IPS-18c (cell line): ENCODE results near the gene NPM1.
"Not testable (repeated sequence)": the region's sequence is repeated elsewhere in the genome, so short reads cannot be mapped to it uniquely, and the experiment has no call there.

Experiments
- H3K4me3 ChIP-seq: 2 replicates; pipeline ENCODE4 v1.7.0; 2013; ENCODE audit warnings: low read depth, mild to moderate bottlenecking, low read length, moderate library complexity; ENCODE audit not compliant: insufficient read depth
- H3K9me3 ChIP-seq: one replicate; pipeline ENCODE4 v1.6.1; 2013; ENCODE audit warnings: mild to moderate bottlenecking, low read length, moderate library complexity; ENCODE audit not compliant: control insufficient read depth, insufficient read depth

The NPM1 gene

DNA sequence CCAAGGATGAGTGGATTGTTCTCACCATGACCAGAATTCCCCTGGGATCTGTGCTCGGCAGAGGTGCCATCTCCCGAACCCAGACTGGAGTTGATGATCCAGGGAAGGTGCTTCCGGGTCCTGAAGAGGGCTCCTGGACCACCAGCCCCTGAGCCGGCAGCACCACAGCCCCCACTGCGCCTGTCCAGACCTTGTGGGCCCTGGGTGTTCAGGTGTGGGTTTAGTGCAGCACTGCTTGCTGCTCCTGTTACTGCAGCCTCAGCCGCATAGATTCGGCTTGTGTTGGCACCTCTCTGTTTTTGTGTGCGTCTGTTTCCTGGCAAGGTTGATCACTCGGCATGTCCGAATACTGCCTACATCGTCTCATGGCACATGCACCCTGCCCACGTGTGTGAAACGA lies 16.3 kb upstream of the NPM1 start:
- Histone ChIP-seq H3K4me3 (no peak overlapping the region), H3K9me3 (no peaks in the 10 kb centered on the region)

DNA sequence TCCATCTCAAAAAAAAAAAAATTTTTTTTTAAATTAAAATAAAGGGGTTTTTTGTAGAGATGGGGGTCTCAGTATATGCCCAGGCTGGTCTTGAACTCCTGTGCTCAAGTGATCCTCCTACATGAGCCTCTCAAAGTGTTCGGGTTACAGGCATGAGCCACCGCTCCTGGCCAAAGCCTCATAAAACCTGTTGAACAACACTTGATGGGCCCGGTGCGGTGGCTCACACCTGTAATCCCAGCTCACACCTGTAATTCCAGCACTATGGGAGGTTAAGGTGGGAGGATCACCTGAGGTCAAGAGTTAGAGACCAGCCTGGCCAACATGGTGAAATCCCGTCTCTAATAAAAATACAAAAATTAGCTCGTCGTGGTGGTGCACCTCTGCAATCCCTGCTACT lies 7.7 kb upstream of the NPM1 start:
- Histone ChIP-seq H3K4me3 (no peak overlapping the region), H3K9me3 (no peaks in the 10 kb centered on the region)

DNA sequence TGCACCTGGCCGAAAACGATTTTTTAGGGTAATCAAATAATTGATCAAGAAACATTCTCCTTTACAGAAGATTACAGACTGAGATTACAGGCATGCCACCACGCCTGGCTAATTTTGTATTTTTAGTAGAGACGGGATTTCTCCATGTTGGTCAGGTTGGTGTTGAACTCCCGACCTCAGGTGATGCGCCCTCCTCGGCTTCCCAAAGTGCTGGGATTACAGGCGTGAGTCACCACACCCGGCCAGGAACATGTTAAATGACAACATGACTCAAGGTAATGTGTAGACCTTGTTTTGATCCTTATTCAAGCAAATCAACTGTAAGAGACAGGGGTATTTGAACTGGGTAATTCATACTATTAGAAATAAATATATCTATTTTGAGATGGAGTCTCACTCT lies 3.2 kb upstream of the NPM1 start:
- not testable (repeated sequence) for H3K4me3 ChIP-seq, H3K9me3 ChIP-seq

DNA sequence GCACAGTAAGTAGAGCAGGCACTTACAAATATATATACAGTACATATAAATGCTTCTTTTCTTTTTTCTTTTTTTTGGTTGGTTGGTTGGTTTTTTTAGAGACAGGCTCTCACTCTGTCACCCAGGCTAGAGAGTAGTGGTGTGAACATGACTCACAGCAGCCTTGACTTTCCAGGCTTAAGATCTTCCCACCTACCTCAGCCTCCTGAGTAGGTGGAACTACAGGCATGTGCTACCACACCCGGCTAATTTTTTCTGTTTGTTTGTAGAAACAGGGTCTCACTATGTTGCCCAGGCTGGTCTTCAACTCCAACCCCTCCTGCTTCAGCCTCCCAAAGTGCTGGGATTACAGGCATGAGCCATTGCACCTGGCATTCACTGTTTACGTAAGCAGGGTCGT lies 2.6 kb upstream of the NPM1 start:
- not testable (repeated sequence) for H3K4me3 ChIP-seq, H3K9me3 ChIP-seq

DNA sequence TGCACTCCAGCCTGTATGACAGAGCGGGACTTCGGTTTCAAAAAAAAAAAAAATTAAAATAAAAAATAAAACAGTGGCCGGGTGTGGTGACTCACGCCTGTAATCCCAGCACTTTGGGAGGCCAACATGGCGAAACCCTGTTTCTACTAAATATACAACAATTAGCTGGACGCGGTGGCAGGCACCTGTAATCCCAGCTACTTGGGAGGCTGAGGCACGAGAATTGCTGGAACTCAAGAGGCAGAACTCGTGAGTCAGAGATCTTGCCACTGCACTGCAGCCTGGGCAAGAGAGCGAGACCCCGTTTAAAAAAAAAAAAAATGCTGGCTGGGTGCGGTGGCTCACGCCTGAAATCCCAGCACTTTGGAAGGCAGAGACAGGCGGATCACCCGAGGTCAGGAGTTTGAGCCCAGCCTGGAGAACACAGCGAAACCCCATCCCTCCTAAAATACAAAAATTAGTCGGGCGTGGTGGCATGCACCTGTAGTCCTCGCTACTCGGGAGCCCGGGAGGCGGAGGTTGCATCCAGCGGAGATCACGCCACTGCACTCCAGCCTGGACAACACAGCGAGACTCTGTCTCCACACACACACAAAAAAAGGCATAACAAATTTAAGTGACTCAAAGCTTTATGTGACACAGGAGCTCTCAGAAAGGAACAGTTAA lies 1.5 kb upstream of the NPM1 start:
- H3K4me3 ChIP-seq = no peak overlapping the region
- H3K9me3 ChIP-seq = no peaks in the 10 kb centered on the region

DNA sequence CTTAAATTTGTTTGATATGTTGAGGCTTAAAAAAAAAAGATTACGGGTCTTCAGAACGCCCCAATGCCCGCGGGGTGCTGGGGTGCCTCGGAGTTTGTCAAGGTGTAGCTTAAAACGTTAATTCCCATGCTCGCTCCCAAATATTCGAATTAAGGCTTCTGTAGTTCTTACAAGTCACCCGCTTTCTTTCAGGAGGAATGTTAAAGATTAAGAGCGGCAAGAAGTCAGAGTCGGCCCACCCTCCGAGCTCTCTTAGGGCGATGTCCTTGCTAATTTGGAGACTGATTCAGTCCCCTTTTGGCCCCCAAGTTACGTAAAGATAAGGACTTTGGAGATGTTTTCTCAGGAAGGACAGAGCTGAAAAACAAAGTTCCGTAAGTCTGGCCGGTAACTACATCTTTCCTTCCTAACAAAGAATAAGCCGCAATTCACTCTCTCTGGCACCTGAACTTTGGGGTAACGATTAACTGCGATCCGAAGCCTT lies 746 bp upstream of the NPM1 start:
- Histone ChIP-seq H3K4me3 (peak overlapping the region; percentile 82), H3K9me3 (no peaks in the 10 kb centered on the region)

DNA sequence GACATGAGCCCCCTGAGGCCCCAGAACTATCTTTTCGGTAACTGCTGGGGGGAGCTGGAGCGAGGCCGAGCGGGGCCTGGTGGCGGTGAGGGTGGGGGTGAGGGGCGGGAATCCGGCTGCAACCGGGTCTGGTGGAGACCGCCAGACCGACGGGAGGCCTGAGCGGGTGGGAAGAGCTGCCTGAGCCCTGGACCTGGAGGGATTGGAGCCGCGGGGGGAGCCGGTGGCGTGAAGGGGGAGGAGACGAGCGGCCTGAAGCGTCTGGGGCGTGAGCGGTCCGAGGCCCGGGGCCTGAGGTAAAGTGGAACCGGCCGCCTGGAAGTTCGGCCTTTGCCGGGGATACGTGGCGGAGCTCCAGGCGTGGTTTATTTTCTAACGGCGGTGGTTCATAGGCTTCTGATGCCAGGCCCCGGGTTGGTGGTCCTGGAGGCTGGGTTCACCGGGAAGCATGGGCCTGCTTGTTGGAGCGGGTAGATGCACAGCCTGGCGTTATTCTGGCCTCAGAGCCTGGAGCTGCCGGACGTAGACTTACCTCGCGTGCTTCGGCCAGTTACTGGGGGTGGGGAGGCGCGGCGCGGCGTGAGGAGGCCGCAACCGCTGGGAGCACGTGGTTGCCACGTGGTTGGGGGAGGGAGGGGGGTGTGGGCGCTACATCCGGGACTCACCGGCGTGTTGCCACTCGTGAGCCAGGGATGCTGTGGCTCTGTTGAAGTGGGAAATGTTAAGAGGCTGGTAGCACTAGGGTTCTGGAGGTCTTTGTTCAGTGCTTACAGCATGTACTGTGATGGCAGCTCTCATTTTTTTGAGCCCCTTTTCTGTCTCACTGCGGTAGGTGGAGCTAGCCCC lies 544 bp downstream of the NPM1 start:
- no peaks in the 10 kb centered on the region for H3K9me3 ChIP-seq
- H3K4me3 ChIP-seq = peak overlapping the region; percentile 71

DNA sequence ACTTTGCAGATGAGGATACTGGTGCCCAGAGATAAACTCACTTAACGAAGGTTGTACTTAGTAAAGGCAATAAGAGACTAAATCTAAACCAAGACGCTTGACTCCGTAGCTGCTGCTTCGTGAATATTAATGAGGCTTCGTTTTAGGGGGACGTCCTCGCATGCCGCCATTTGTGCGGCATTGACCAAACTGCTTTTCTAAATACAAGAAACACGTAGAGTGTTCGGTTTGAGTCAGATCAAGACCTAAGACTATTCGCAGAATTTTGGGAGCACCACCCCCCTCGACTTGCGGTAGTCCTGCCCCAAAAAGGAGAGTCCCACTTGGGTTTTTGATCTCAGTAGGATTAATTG lies 1.1 kb downstream of the NPM1 start:
- H3K9me3 ChIP-seq = no peaks in the 10 kb centered on the region
- H3K4me3 ChIP-seq = peak overlapping the region; percentile 71

DNA sequence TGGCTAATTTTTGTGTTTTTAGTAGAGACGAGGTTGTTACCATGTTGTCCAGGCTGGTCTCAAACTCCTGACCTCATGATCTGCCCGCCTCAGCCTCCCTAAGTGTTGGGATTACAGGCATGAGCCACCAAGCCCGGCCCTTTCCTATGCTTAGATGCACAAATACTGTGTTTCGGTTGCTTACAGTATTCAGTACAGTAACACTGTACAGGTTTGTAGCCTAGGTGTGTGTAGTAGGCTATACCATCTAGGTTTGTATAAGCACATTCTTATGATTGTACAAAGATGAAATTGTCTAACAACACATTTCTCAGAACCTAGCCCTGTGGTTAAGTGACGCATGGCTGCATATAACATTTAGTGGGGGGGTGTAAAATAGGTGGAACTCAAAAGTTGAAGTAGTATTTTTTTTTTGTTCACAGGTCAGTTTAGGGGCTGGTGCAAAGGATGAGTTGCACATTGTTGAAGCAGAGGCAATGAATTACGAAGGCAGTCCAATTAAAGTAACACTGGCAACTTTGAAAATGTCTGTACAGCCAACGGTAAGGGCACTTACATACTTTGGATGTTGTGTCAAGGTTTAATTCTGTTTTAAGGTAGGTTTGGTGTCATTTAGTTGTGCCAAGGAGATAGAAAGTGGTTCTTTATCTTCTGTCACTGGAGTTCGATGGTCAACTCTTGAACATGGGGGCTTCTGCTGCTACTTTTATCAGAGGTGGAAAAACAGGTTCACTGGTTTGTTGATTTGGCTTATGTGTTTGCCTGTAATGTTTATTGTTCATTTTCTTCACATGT lies 3.4 kb downstream of the NPM1 start:
- H3K9me3 ChIP-seq = no peaks in the 10 kb centered on the region
- H3K4me3 ChIP-seq = peak overlapping the region; percentile 71

DNA sequence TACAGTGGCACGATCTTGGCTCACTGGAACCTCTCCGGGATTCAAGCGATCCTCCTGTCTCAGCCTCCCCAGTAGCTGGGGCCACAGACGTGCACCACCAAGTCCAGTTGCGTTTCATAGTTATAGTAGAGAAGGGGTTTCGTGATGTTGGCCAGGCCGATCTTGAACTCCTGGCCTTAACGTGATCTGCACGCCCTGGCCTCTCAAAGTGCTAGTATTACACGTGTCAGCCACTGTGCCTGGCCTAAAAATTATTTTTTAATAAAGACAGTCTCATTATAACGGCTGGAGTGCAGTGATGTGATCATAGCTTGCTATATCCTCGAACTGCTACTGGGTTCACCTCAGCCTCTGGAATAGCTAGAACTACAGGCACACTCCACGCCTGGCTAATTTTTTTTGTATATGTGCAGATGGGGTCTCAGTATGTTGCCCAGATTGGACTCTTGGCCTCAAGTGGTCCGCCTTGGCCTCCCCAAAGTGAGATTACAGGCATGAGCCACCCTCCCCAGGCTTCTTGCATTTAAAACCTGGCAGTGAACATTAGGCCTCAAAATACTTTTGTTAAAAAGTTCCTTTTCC lies 4.4 kb downstream of the NPM1 start:
- Histone ChIP-seq H3K9me3 (no peaks in the 10 kb centered on the region), H3K4me3 (no peak overlapping the region; the same call in 1 of the 2 replicates)

DNA sequence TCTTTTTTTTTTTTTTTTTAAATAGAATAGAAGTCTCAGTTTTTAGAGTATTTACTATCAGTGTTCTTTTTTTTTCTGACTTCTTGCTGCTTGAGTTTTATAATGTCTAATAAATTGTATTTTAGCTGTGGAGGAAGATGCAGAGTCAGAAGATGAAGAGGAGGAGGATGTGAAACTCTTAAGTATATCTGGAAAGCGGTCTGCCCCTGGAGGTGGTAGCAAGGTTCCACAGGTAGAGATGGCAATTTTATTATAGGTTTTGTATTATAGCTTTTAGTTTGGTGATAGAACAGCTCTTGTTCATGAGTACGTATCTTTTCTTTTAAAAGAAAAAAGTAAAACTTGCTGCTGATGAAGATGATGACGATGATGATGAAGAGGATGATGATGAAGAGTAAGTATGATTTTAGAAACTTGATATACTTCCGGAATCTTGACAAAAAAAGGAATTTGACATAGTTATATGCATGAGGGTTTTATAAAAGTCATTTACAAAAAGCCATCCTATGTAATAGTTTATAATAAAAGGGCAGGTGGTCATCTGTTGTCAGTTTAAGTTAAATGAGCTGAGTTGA lies 5.0 kb downstream of the NPM1 start:
- H3K4me3 ChIP-seq = no peak overlapping the region

DNA sequence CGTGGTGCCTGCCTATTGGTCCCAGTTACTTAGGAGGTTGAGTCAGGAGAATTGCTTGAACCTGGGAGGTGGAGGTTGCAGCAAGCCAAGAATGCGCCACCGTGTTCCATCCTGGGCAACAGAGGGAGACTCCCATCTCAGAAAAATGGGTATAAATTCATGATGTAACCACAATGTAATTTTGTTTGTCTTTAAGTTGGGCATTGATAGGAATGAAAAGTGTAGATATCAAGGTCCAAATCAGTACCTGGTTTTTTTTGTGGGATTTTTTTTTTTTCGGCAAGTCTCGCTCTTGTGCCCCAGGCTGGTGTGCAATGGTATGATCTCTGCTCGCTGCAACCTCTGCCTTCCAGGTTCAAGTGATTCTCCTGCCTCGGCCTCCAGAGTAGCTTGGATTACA lies 7.4 kb downstream of the NPM1 start:
- Histone ChIP-seq H3K9me3 (no peaks in the 10 kb centered on the region), H3K4me3 (no peak overlapping the region)

More for the DNA sequence above, 5.0 kb downstream of the NPM1 start:
- H3K9me3 ChIP-seq = no peaks in the 10 kb centered on the region

DNA sequence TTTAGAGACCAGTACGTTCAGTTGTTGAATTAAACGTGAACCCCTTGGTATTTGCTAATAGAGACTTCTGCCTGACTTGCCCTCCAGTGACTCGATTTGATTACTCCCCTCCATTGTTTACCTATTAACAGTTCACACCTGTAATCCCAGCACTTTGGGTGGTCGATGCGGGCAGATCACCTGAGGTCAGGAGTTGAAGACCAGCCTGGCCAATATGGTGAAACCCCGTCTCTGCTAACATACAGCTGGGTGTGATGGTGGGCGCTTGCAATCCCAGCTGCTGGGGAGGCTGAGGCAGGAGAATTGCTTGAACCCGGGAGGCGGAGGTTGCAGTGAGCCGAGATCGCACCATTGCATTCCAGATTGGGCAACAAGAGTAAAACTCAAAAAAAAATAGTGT lies 8.9 kb downstream of the NPM1 start:
- H3K9me3 ChIP-seq, H3K4me3 ChIP-seq: not testable (repeated sequence)

DNA sequence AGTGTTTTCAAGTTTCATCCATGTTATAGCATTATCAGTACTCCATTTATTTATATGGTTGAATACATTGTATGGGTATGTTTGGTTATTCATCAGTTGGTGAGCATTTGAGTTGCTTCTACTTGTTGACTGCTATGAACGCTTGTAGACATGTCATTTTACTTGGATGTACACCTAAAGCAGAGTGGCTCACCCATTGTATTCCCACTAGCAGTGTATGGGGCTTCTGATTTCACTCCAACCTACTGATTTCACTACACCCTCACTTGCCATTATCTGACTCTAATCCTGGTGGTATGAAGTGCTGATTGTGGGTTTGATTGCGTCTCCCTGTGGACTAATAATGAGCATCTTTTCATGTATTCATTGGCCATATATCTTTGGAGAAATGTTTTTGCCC lies 9.5 kb downstream of the NPM1 start:
- Histone ChIP-seq H3K9me3 (no peaks in the 10 kb centered on the region), H3K4me3 (no peak overlapping the region)

DNA sequence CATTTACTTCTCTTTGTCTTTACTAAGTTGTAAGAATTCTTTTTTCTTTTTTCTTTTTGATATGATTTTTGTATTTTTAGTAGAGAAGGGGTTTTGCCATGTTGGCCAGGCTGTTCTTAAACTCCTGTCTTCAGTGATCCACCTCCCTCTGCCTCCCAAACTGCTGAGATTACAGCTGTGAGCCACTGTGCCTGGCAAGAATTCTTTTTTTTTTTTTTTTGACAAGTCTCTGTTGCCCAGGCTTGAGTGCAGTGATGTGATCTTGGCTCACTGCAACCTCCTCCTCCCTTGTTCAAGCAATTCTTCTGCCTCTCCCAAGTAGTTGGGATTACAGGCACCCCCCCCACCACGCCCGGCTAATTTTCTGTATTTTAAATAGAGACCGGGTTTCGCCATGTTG lies 9.9 kb downstream of the NPM1 start:
- H3K4me3 ChIP-seq = no peak overlapping the region
- H3K9me3 ChIP-seq = no peaks in the 10 kb centered on the region

DNA sequence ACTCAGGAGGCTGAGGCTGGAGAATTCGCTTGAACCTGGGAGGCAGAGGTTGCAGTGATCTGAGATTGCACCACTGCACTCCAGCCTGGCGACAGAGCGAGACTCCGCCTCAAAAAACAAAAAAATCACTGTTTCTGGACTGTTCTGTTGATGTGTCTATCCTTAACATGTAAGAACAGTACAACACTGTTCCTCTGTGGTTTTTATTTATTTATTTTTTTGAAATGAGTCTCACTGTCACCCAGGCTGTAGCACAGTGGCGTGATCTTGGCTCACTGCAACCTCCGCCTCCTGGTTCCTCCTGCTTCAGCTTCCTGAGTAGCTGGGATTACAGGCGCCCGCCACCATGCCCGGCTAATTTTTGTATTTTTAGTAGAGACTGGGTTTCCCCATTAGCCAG lies 11.0 kb downstream of the NPM1 start:
- H3K4me3 ChIP-seq, H3K9me3 ChIP-seq: not testable (repeated sequence)

DNA sequence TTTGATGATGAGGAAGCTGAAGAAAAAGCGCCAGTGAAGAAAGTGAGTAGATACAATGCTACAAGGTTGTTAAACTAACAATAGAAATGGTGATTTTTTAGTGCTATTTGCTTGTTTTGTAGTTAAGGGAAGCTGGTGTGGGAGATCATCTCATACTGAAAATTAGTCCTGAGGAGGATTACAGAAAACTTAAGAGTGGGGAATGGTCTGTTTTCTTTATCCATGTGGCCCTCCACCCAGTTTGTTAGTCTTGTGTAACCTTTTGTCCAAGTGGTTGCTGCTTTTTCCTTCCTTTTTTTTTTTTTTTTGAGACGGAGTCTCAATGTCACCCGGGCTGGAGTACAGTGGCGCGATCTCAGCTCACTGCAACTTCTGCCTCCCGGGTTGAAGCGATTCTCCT lies 12.5 kb downstream of the NPM1 start:
- Histone ChIP-seq H3K9me3 (no peaks in the 10 kb centered on the region), H3K4me3 (no peak overlapping the region)
